Measurements from ENCODE around the gene SEMA3F.

Gene SEMA3F

GRCh38 chr3:50184242-50184978 is 29.3 kb downstream of the SEMA3F start:
- H3K79me2 ChIP-seq (ENCODE audit: control insufficient read depth, low read length): no peaks in the 10 kb centered on the region
- no peak overlapping the region for H3K4me2 ChIP-seq (ENCODE audit: low read length)
- no peaks in the 10 kb centered on the region for H3K36me3 ChIP-seq (ENCODE audit: control insufficient read depth, low read length)
- H3K4me1 ChIP-seq (ENCODE audit: control insufficient read depth, low read length): no peaks in the 10 kb centered on the region
- H3K27ac ChIP-seq (ENCODE audit: low read depth, low read length): no peak overlapping the region
- H3K9me3 ChIP-seq (ENCODE audit: control insufficient read depth, insufficient read depth, low read length): no peaks in the 10 kb centered on the region
- no peaks in the 10 kb centered on the region for H3K27me3 ChIP-seq (ENCODE audit: control insufficient read depth, low read length)
- no peaks in the 10 kb centered on the region for H3K9me2 ChIP-seq (replicated peaks; ENCODE audit: control insufficient read depth, low read length)
- H3K4me3 ChIP-seq (ENCODE audit: low read length): no peak overlapping the region
- H4K20me1 ChIP-seq (ENCODE audit: control insufficient read depth, insufficient read depth, low read depth, low read length): no peaks in the 10 kb centered on the region
- no peaks in the 10 kb centered on the region for H3F3A ChIP-seq (ENCODE audit: control insufficient read depth, insufficient read depth)
- TF ChIP-seq CTCF (IDR thresholded peaks at IDR 0.05; ENCODE audit: low read depth, low read length, poor library complexity, severe bottlenecking): no peak
- TF ChIP-seq EZH2phosphoT487 (IDR thresholded peaks at IDR 0.05; ENCODE audit: borderline replicate concordance, low read length): no peak

GRCh38 chr3:50185230-50185629 is 30.1 kb downstream of the SEMA3F start:
- Histone ChIP-seq H3K4me3 (ENCODE audit: low read length) (no peak overlapping the region), H3K36me3 (ENCODE audit: control insufficient read depth, low read length) (no peaks in the 10 kb centered on the region), H3K9me2 (replicated peaks; ENCODE audit: control insufficient read depth, low read length) (no peaks in the 10 kb centered on the region), H3K79me2 (ENCODE audit: control insufficient read depth, low read length) (no peaks in the 10 kb centered on the region), H3F3A (ENCODE audit: control insufficient read depth, insufficient read depth) (no peaks in the 10 kb centered on the region), H3K9me3 (ENCODE audit: control insufficient read depth, insufficient read depth, low read length) (no peaks in the 10 kb centered on the region), H4K20me1 (ENCODE audit: control insufficient read depth, insufficient read depth, low read depth, low read length) (no peaks in the 10 kb centered on the region), H3K4me1 (ENCODE audit: control insufficient read depth, low read length) (no peaks in the 10 kb centered on the region), H3K4me2 (ENCODE audit: low read length) (no peak overlapping the region), H3K27me3 (ENCODE audit: control insufficient read depth, low read length) (no peaks in the 10 kb centered on the region), H3K27ac (ENCODE audit: low read depth, low read length) (no peak overlapping the region)
- TF ChIP-seq EZH2phosphoT487 (IDR thresholded peaks at IDR 0.05; ENCODE audit: borderline replicate concordance, low read length) (no peak), CTCF (IDR thresholded peaks at IDR 0.05; ENCODE audit: low read depth, low read length, poor library complexity, severe bottlenecking) (no peak)

GRCh38 chr3:50186096-50186495 is 31.0 kb downstream of the SEMA3F start:
- Histone ChIP-seq H3K79me2 (ENCODE audit: control insufficient read depth, low read length) (no peaks in the 10 kb centered on the region), H3K36me3 (ENCODE audit: control insufficient read depth, low read length) (no peaks in the 10 kb centered on the region), H3F3A (ENCODE audit: control insufficient read depth, insufficient read depth) (no peaks in the 10 kb centered on the region), H3K9me3 (ENCODE audit: control insufficient read depth, insufficient read depth, low read length) (no peaks in the 10 kb centered on the region), H3K27me3 (ENCODE audit: control insufficient read depth, low read length) (no peaks in the 10 kb centered on the region), H3K4me1 (ENCODE audit: control insufficient read depth, low read length) (peaks cover 2% of the 10 kb centered on the region; the same call in 1 of the 2 replicates), H3K27ac (ENCODE audit: low read depth, low read length) (no peak overlapping the region), H3K9me2 (replicated peaks; ENCODE audit: control insufficient read depth, low read length) (no peaks in the 10 kb centered on the region), H3K4me2 (ENCODE audit: low read length) (no peak overlapping the region), H3K4me3 (ENCODE audit: low read length) (no peak overlapping the region), H4K20me1 (ENCODE audit: control insufficient read depth, insufficient read depth, low read depth, low read length) (no peaks in the 10 kb centered on the region)
- TF ChIP-seq EZH2phosphoT487 (IDR thresholded peaks at IDR 0.05; ENCODE audit: borderline replicate concordance, low read length) (no peak), CTCF (IDR thresholded peaks at IDR 0.05; ENCODE audit: low read depth, low read length, poor library complexity, severe bottlenecking) (no peak)
